Spleen (tissue), 7 donors: ENCODE measurements around the gene INPP4B.

Experiments
- CTCF ChIP-seq, 11 experiments: fragments of 200-600 bp in 7 of 11; fragments of 450-650 bp in 4 of 11; sonication (generic) in 4 of 11; IDR thresholded peaks in 8 of 11; conservative IDR thresholded peaks in 3 of 11; 1 replicate in 7 of 11; 2 replicates in 4 of 11; pipeline versions ENCODE4 v1.4.0 to v1.8.0; 2016 to 2021; ENCODE audit warnings: antibody characterized with exemption in 11 of 11, inconsistent platforms in 4 of 11, mild to moderate bottlenecking in 1 of 11
- POLR2A ChIP-seq, 3 donors: fragments of 450-650 bp; IDR thresholded peaks; one replicate each; pipeline ENCODE4 v1.5.1; 2017; ENCODE audit warnings: antibody characterized with exemption in 3 of 3, mild to moderate bottlenecking in 1 of 3
- POLR2AphosphoS5 ChIP-seq, 3 donors: sonication (generic); formaldehyde crosslinking; IDR thresholded peaks; one replicate each; pipeline ENCODE4 v1.5.1; 2017; ENCODE audit warnings: antibody characterized with exemption in 3 of 3
- donor health status: DM: no; HTN: no; CAD: no; lungs with moderate emphysema.
- donor health status: DM: no; HTN: no; CAD: no.
- donor health status: DM: no; HTN: no; CAD: no.

- TF ChIP-seq POLR2A (IDR thresholded peaks at IDR 0.05), result no peak
- no peak for TF ChIP-seq CTCF (IDR thresholded peaks at IDR 0.05 in 8 of 11, conservative IDR thresholded peaks at IDR 0.05 in 3 of 11)
- no peak for TF ChIP-seq POLR2AphosphoS5 (IDR thresholded peaks at IDR 0.05)
These were observed 426.4 kb downstream of the INPP4B start for GRCh38 chr4:142419712-142420111.
